Endothelial cell of umbilical vein (primary cell): Measurements from ENCODE around the gene SELENOT. TPM values are rescaled to one million over a fixed set of nuclear protein-coding genes. Genes with fewer than 3 reads are reported as not detected.

Experiments
- BruUV-seq: library from RNA; stranded (reverse); fragments of 400-500 nt; replicated peaks from 2 replicates; lab custom pipeline; 2021; lab: Mats Ljungman, UMichigan
- CTCF ChIA-PET: fragments of 300-600, 350-600 bp; sonication (Branson Sonifier 250); formaldehyde crosslinking; loops from one replicate; lab custom pipeline; 2021; ENCODE audit warnings: antibody characterized with exemption, inconsistent platforms; lab: Charles Lee
- POLR2A ChIA-PET: fragments of 300-600, 350-600 bp; sonication (Branson Sonifier 250); formaldehyde crosslinking; loops from one replicate; lab custom pipeline; 2021; ENCODE audit warnings: antibody characterized with exemption, inconsistent platforms; lab: Charles Lee
- DNase-seq: peaks from one replicate; pipeline ENCODE4 v3.0.0-alpha.2; 2011; ENCODE audit warnings: low read depth, low spot score
- FAIRE-seq: peaks from 2 replicates; lab custom pipeline; 2011; peaks lifted over from hg19 to GRCh38; lab: Jason Lieb, UNC
- H2AFZ ChIP-seq: 2 replicates; pipeline ENCODE4 v1.6.0; 2012; ENCODE audit warnings: low read depth, low read length, control low read depth, inconsistent platforms
- H3K27ac ChIP-seq: 2 replicates; pipeline ENCODE4 v1.5.1; 2011; ENCODE audit warnings: low read depth, mild to moderate bottlenecking, control low read depth, low read length, moderate library complexity; ENCODE audit not compliant: insufficient read depth
- H3K27me3 ChIP-seq, 2 experiments: 2 replicates each; pipeline versions ENCODE4 v1.6.0 to v1.6.1; 2011; ENCODE audit warnings: low read length in 2 of 2, mixed read lengths in 1 of 2; ENCODE audit not compliant: control insufficient read depth in 2 of 2, insufficient read depth in 2 of 2
- H3K36me3 ChIP-seq, 2 experiments: 2 replicates in 1 of 2; 3 replicates in 1 of 2; pipeline ENCODE4 v1.5.1; 2011; ENCODE audit warnings: low read length in 2 of 2, mild to moderate bottlenecking in 1 of 2, moderate library complexity in 1 of 2; ENCODE audit not compliant: control insufficient read depth in 2 of 2, insufficient read depth in 2 of 2; ENCODE audit errors: extremely low read depth in 1 of 2
- H3K4me1 ChIP-seq: 3 replicates; pipeline ENCODE4 v1.5.1; 2011; ENCODE audit warnings: mild to moderate bottlenecking, low read length; ENCODE audit not compliant: control insufficient read depth, insufficient read depth; ENCODE audit errors: extremely low read depth
- H3K4me2 ChIP-seq: 2 replicates; pipeline ENCODE4 v1.6.1; 2011; ENCODE audit warnings: low read length, control low read depth, mixed read lengths; ENCODE audit not compliant: insufficient read depth
- H3K4me3 ChIP-seq, 3 experiments: fragments of 200-600 bp in 1 of 3; sonication (generic), shearing (Covaris generic) in 1 of 3; replicated peaks in 1 of 3; 2 replicates each; pipeline ENCODE4 v1.5.1; 2011 to 2016; ENCODE audit warnings: control low read depth in 3 of 3, low read length in 3 of 3, mild to moderate bottlenecking in 2 of 3, inconsistent platforms in 1 of 3, low read depth in 1 of 3, moderate library complexity in 1 of 3; ENCODE audit not compliant: insufficient read depth in 1 of 3
- H3K79me2 ChIP-seq: 2 replicates; pipeline ENCODE4 v1.6.0; 2012; ENCODE audit warnings: low read length, inconsistent platforms; ENCODE audit not compliant: control insufficient read depth, insufficient read depth
- H3K9ac ChIP-seq: replicated peaks from 2 replicates; pipeline ENCODE3; 2011; ENCODE audit warnings: low read length, control low read depth; ENCODE audit not compliant: insufficient read depth; ENCODE audit errors: extremely low read depth
- H3K9me1 ChIP-seq: replicated peaks from 3 replicates; pipeline ENCODE4 v1.6.0; 2011; ENCODE audit warnings: mild to moderate bottlenecking, low read length; ENCODE audit not compliant: control insufficient read depth, insufficient read depth; ENCODE audit errors: extremely low read depth
- H3K9me3 ChIP-seq: replicated peaks from 2 replicates; pipeline ENCODE4 v1.5.1; 2012; ENCODE audit warnings: low read length, inconsistent platforms; ENCODE audit not compliant: control insufficient read depth, insufficient read depth
- H4K20me1 ChIP-seq: replicated peaks from 2 replicates; pipeline ENCODE3; 2011; ENCODE audit warnings: mild to moderate bottlenecking, low read length; ENCODE audit not compliant: control insufficient read depth, insufficient read depth; ENCODE audit errors: extremely low read depth
- CTCF ChIP-seq, 2 donors: IDR thresholded peaks; 1 replicate in 1 of 2; 2 replicates in 1 of 2; pipeline ENCODE4 v1.5.1; 2011; ENCODE audit warnings: low read length in 2 of 2, mild to moderate bottlenecking in 2 of 2, moderate library complexity in 2 of 2, control low read depth in 1 of 2, inconsistent platforms in 1 of 2, low read depth in 1 of 2; ENCODE audit not compliant: insufficient read depth in 1 of 2; ENCODE audit errors: extremely low read depth in 1 of 2
- EZH2 ChIP-seq: IDR thresholded peaks from 2 replicates; pipeline ENCODE4 v1.6.1; 2012; ENCODE audit warnings: borderline replicate concordance, low read depth, mild to moderate bottlenecking, moderate library complexity, low read length, inconsistent platforms; ENCODE audit not compliant: severe bottlenecking
- FOS ChIP-seq: IDR thresholded peaks from 2 replicates; pipeline ENCODE4 v1.6.1; 2011; ENCODE audit warnings: mild to moderate bottlenecking, low read length, moderate library complexity, borderline replicate concordance; ENCODE audit not compliant: insufficient read depth
- GATA2 ChIP-seq: IDR thresholded peaks from 2 replicates; pipeline ENCODE4 v1.7.0; 2011; ENCODE audit warnings: low read depth, mild to moderate bottlenecking, moderate library complexity, mixed read lengths, low read length; ENCODE audit not compliant: insufficient read length, insufficient read depth
- JUN ChIP-seq: IDR thresholded peaks from 2 replicates; pipeline ENCODE4 v1.6.1; 2011; ENCODE audit warnings: borderline replicate concordance, low read depth; ENCODE audit not compliant: insufficient read length, insufficient read depth
- MAX ChIP-seq: IDR thresholded peaks from 2 replicates; pipeline ENCODE4 v1.6.1; 2011; ENCODE audit not compliant: insufficient read depth, insufficient read length
- MYC ChIP-seq: IDR thresholded peaks from one replicate; pipeline ENCODE4 v1.6.1; 2011; ENCODE audit warnings: mild to moderate bottlenecking, low read depth, low read length
- POLR2A ChIP-seq: IDR thresholded peaks from 2 replicates; pipeline ENCODE4 v1.6.1; 2012; ENCODE audit warnings: low read depth, mild to moderate bottlenecking, control low read depth, low read length
- POLR2AphosphoS5 ChIP-seq: IDR thresholded peaks from 2 replicates; pipeline ENCODE4 v1.6.1; 2012; ENCODE audit warnings: low read depth, mild to moderate bottlenecking, control low read depth, low read length, moderate library complexity; ENCODE audit not compliant: insufficient read depth
- dilution Hi-C: fragments of 300-500 bp; cut with MboI; formaldehyde crosslinking; loops from one replicate; pipeline ENCODE4 v1.15.0; 2019; ENCODE audit warnings: low sequenced_read_pairs; ENCODE audit not compliant: extremely low pct_ligation_motif_present
- intact Hi-C: fragments of 100-400 bp; cut with micrococcal nuclease; formaldehyde crosslinking; loops from one replicate; pipeline ENCODE4 v1.10.0; 2022
- polyA plus RNA-seq, 4 experiments: library from polyadenylated mRNA; depleted of rRNA in 3 of 4; stranded (reverse) in 3 of 4; unstranded in 1 of 4; fragments of >200 nt; gene quantifications; 2 replicates each; pipeline versions ENCODE4 v1.2.1 to v1.2.3, GENCODE V29; 2011 to 2012; ENCODE audit warnings: missing spikeins in 1 of 4
- total RNA-seq: library from RNA; stranded (reverse); gene quantifications from 2 replicates; pipeline ENCODE4 v1.2.3, GENCODE V29; 2021

Gene SELENOT
- total and polyA plus RNA-seq, 2 donors (not counting 3 experiments of a cell fraction or from before 2014, with no cell fraction given), result 103 to 299 TPM

- CTCF ChIA-PET, result interaction anchor here (0.8 to 1.5 kb wide), 3 partner anchors 9 to 29 kb away, joined by 3 to 4 read pairs (median 4); no protein-coding TSS in a partner anchor
- peaks cover 0 to 4% of the 10 kb centered on the region in 2 experiments for H3K36me3 ChIP-seq
Measured at GRCh38 chr3:150556792-150557191, 46.3 kb upstream of the SELENOT start.

More at GRCh38 chr3:150556792-150557191, 46.3 kb upstream of the SELENOT start:
- H3K9me3 ChIP-seq, result no peaks in the 10 kb centered on the region
- H3K4me1 ChIP-seq, result peaks cover 20% of the 10 kb centered on the region
- POLR2A ChIA-PET, result interaction anchor here (1.2 kb wide), 1 partner anchor 10 kb away, joined by 3 read pairs; the partner anchor contains the start of genes EIF2A and SERP1
- H3K79me2 ChIP-seq, result peaks cover 38% of the 10 kb centered on the region
- no peaks in the 10 kb centered on the region for H3K9me1 ChIP-seq
- no peaks in the 10 kb centered on the region for H3K27me3 ChIP-seq
- H3K4me3 ChIP-seq, result no peak overlapping the region
- H3K27ac ChIP-seq, result peak overlapping the region; percentile 27
- FAIRE-seq, result peak; percentile 69
- H4K20me1 ChIP-seq, result no peaks in the 10 kb centered on the region
- peak; percentile 88 for DNase-seq
- dilution Hi-C loops, result no loop called here
- H3K9ac ChIP-seq, result no peak overlapping the region
- H2AFZ ChIP-seq, result no peak overlapping the region
- BruUV-seq, result no TSS peak
- intact Hi-C loops, result loop anchor here (1.0 kb wide), 1 partner anchor 10 kb away; the partner anchor contains the start of genes EIF2A and SERP1
- peak; percentile 20 for TF ChIP-seq JUN
- TF ChIP-seq POLR2A, result no peak
- no peak for TF ChIP-seq EZH2
- no peak for TF ChIP-seq MAX
- TF ChIP-seq MYC, result no peak
- TF ChIP-seq GATA2, result peak; percentile 80
- TF ChIP-seq CTCF (IDR thresholded peaks at IDR 0.05; ENCODE audit: extremely low read depth in 1 of 2, insufficient read depth in 1 of 2, low read depth in 1 of 2, low read length in 2 of 2), result no peak
- TF ChIP-seq FOS, result no peak
- peak; percentile 35 for TF ChIP-seq POLR2AphosphoS5
- H3K4me2 ChIP-seq, result peak overlapping the region; percentile 82
